A673 (cell line): ENCODE measurements around the gene CSAG1. TPM values are rescaled to one million over a fixed set of nuclear protein-coding genes. Genes with fewer than 3 reads are reported as not detected.
"Not testable (repeated sequence)": the region's sequence is repeated elsewhere in the genome, so short reads cannot be mapped to it uniquely, and the experiment has no call there.

Source experiments
- Bru-seq: library from RNA; stranded (reverse); fragments of 400-500 nt; gene quantifications from one replicate; lab custom pipeline; 2021; lab: Mats Ljungman, UMichigan
- BruChase-seq, 2 experiments: library from RNA; stranded (reverse); fragments of 400-500 nt; gene quantifications; one replicate each; lab custom pipeline; 2021; lab: Mats Ljungman, UMichigan
- BruUV-seq: library from RNA; stranded (reverse); fragments of 400-500 nt; replicated peaks from 2 replicates; lab custom pipeline; 2021; lab: Mats Ljungman, UMichigan
- CTCF ChIA-PET: fragments of 300-600 bp; sonication (Branson Sonifier 250); formaldehyde crosslinking; loops from one replicate; lab custom pipeline; 2022; ENCODE audit warnings: antibody characterized with exemption; lab: Charles Lee
- POLR2A ChIA-PET: fragments of 300-600 bp; sonication (Branson Sonifier 250); formaldehyde crosslinking; loops from one replicate; lab custom pipeline; 2022; ENCODE audit warnings: antibody characterized with exemption; ENCODE audit not compliant: low non-redundant PET; lab: Charles Lee
- DNase-seq: peaks from one replicate; pipeline ENCODE4 v3.0.0-alpha.2; 2015; ENCODE audit warnings: low spot score
- H3K27ac ChIP-seq: fragments of 200-600 bp; sonication (generic); 2 replicates; pipeline ENCODE4 v1.5.1; 2016; ENCODE audit warnings: mixed run types, low read depth, mild to moderate bottlenecking, mixed read lengths, antibody characterized with exemption, low read length; ENCODE audit not compliant: poor library complexity, severe bottlenecking
- H3K27me3 ChIP-seq: fragments of 200-600 bp; sonication (generic); replicated peaks from 2 replicates; pipeline ENCODE4 v1.6.1; 2017; ENCODE audit warnings: mixed run types, low read depth, mild to moderate bottlenecking, mixed read lengths, antibody characterized with exemption, low read length; ENCODE audit not compliant: insufficient read depth, poor library complexity
- H3K36me3 ChIP-seq: fragments of 200-600 bp; sonication (generic); 2 replicates; pipeline ENCODE4 v1.6.1; 2016; ENCODE audit warnings: mixed run types, mild to moderate bottlenecking, mixed read lengths, antibody characterized with exemption, low read length; ENCODE audit not compliant: insufficient read depth, poor library complexity, severe bottlenecking
- H3K4me1 ChIP-seq: fragments of 200-600 bp; sonication (generic); 2 replicates; pipeline ENCODE4 v1.6.1; 2017; ENCODE audit warnings: mixed run types, mild to moderate bottlenecking, mixed read lengths, antibody characterized with exemption, low read length; ENCODE audit not compliant: insufficient read depth, poor library complexity, severe bottlenecking
- H3K4me3 ChIP-seq: fragments of 200-600 bp; sonication (generic); 2 replicates; pipeline ENCODE4 v1.5.1; 2016; ENCODE audit warnings: low read depth, mixed run types, mild to moderate bottlenecking, mixed read lengths, low read length; ENCODE audit not compliant: poor library complexity, severe bottlenecking
- H3K9me3 ChIP-seq: fragments of 200-600 bp; sonication (generic); 2 replicates; pipeline ENCODE4 v1.6.1; 2016; ENCODE audit warnings: mixed run types, low read depth, mild to moderate bottlenecking, mixed read lengths, antibody characterized with exemption, low read length; ENCODE audit not compliant: poor library complexity, severe bottlenecking
- CTCF ChIP-seq: fragments of 300-800, 200-600 bp; sonication (generic); conservative IDR thresholded peaks from 2 replicates; pipeline ENCODE4 v1.5.1; 2017; ENCODE audit warnings: low read depth, mild to moderate bottlenecking, antibody characterized with exemption, low read length, moderate library complexity, mixed read lengths
- EZH2 ChIP-seq: fragments of 200-600 bp; sonication (generic); IDR thresholded peaks from 2 replicates; pipeline ENCODE4 v1.6.1; 2017; ENCODE audit warnings: borderline replicate concordance, low read depth, mild to moderate bottlenecking, mixed read lengths, antibody characterized with exemption, low read length; ENCODE audit not compliant: poor library complexity, severe bottlenecking
- intact Hi-C: fragments of 100-400 bp; cut with micrococcal nuclease; formaldehyde crosslinking; loops from one replicate; pipeline ENCODE4 v1.10.0; 2022; ENCODE audit not compliant: unreplicated experiment
- long read RNA-seq: library from polyadenylated mRNA; stranded (forward); transcript quantifications from one replicate; pipeline ENCODE4 v2.0.0, GENCODE V29; 2022
- total RNA-seq: library from RNA; stranded (reverse); gene quantifications from 2 replicates; pipeline ENCODE4 v1.2.3, GENCODE V29; 2021

The CSAG1 gene
- total RNA-seq (not detected in 2 replicates), Bru-seq, nascent RNA (not detected), BruChase-seq, experiment 1, labeled RNA remaining after a 2-hour chase (not detected), BruChase-seq, experiment 2, labeled RNA remaining after a 6-hour chase (not detected)
- long read RNA-seq: 0 reads

- no peak for DNase-seq
- intact Hi-C loops: no loop called here
- H3K4me1 ChIP-seq: no peaks in the 10 kb centered on the region
- no peaks in the 10 kb centered on the region for H3K9me3 ChIP-seq
- TF ChIP-seq CTCF (no peak), EZH2 (no peak)
- H3K36me3 ChIP-seq: no peaks in the 10 kb centered on the region
- H3K4me3 ChIP-seq: no peak within 1 kb of the TSS
- H3K27me3 ChIP-seq: peaks cover 11% of the 10 kb centered on the region
- ChIA-PET POLR2A (no interaction called here), CTCF (no interaction called here)
- no peak within 1 kb of the TSS for H3K27ac ChIP-seq
- no TSS peak for BruUV-seq
Observed at GRCh38 chrX:152733261-152733975, at the start of gene CSAG1, which contains the start of gene MAGEA12. Gene CSAG1, minus strand, starts transcription at chrX:152733721. Its CDS starts 1,261 bp downstream, at chrX:152732460. Gene MAGEA12, plus strand, starts transcription at chrX:152733757. Its CDS starts 2,405 bp downstream, at chrX:152736162.

GRCh38 chrX:152769549-152770289, 36.2 kb upstream of the CSAG1 start, which contains the start of gene MAGEA6:
Gene MAGEA6, minus strand, starts transcription at chrX:152769689. Its CDS starts 2,039 bp downstream, at chrX:152767650.
- H3K4me3 ChIP-seq, POLR2A ChIA-PET, H3K36me3 ChIP-seq, H3K27ac ChIP-seq, H3K27me3 ChIP-seq, BruUV-seq, intact Hi-C loops, CTCF ChIA-PET, H3K9me3 ChIP-seq, DNase-seq, H3K4me1 ChIP-seq: not testable (repeated sequence)

GRCh38 chrX:152766562-152766961, 33.0 kb upstream of the CSAG1 start:
- intact Hi-C loops, H3K36me3 ChIP-seq, H3K9me3 ChIP-seq, DNase-seq, H3K27ac ChIP-seq, H3K4me1 ChIP-seq, BruUV-seq, H3K4me3 ChIP-seq, POLR2A ChIA-PET, H3K27me3 ChIP-seq: not testable (repeated sequence)
- CTCF ChIA-PET: interaction anchor here (0.6 kb wide), 1 partner anchor 52 kb away, joined by 4 read pairs; no protein-coding TSS in a partner anchor

- H3K36me3 ChIP-seq, DNase-seq, H3K27ac ChIP-seq, H3K9me3 ChIP-seq, H3K27me3 ChIP-seq, intact Hi-C loops, H3K4me3 ChIP-seq, POLR2A ChIA-PET, H3K4me1 ChIP-seq, BruUV-seq, CTCF ChIA-PET: not testable (repeated sequence)
Observed at GRCh38 chrX:152761582-152761981, 28.1 kb upstream of the CSAG1 start.

- BruUV-seq, H3K27me3 ChIP-seq, intact Hi-C loops, DNase-seq, H3K4me3 ChIP-seq, H3K36me3 ChIP-seq, POLR2A ChIA-PET, H3K27ac ChIP-seq, CTCF ChIA-PET, H3K4me1 ChIP-seq, H3K9me3 ChIP-seq: not testable (repeated sequence)
Observed at GRCh38 chrX:152759544-152759943, 26.0 kb upstream of the CSAG1 start.

GRCh38 chrX:152758918-152759317, 25.4 kb upstream of the CSAG1 start, which contains the start of gene CSAG3:
Gene CSAG3, plus strand, starts transcription at chrX:152759218.
- intact Hi-C loops, POLR2A ChIA-PET, H3K4me1 ChIP-seq, CTCF ChIA-PET, H3K9me3 ChIP-seq, DNase-seq, H3K36me3 ChIP-seq, H3K27me3 ChIP-seq, BruUV-seq, H3K27ac ChIP-seq, H3K4me3 ChIP-seq: not testable (repeated sequence)
